Measurements from ENCODE around the gene EFCAB10.
"Not testable (repeated sequence)": the region's sequence is repeated elsewhere in the genome, so short reads cannot be mapped to it uniquely, and the experiment has no call there.

The EFCAB10 gene

DNA sequence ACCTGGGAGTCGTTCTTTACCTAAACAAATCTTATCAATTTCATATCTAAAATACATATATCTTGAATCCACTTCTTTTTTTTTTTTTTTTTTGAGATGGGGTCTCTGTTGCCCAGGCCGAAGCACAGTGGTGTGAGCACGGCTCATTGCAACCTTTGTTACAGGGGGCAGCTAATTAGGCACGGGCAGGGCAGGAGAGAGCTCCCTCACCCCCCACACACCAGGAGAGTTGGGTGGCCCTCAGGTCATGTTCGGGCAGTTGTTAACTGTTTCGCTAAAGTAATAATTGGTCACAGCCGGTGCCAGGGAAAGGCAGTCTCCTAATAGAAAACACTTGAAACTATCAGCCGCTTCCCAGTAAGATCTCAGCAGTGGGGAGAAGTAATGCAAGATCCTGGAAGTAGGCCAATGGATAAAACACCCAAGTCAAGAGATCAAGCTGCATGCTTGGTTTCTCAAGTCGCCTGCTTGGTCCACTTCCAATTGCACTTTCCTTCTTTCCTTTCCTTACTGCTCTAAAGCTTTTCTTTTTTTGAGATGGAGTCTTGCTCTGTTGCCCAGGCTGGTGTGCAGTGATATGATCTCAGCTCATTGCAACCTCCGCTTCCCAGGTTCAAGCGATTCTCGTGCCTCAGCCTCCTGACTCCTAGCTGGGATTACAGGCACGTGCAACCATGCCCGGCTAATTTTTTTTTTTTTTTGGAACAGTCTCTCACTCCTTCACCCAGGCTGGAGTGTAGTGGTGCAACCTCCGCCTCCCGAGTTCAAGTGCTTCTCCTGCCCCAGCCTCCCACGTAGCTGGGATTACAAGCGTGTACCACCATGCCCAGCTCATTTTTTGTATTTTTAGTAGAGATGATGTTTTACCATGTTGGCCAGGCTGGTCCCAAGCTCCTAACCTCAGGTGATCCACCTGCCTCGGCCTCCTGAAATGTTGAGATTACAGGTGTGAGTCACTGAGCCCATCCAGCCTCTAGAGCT lies 21.3 kb upstream of the EFCAB10 start:
- Mint-ChIP-seq H3K36me3 (ENCODE audit: low read depth) (peaks cover 4% of the 10 kb centered on the region), H3K27ac (no peak overlapping the region), H3K4me1 (peaks cover 6% of the 10 kb centered on the region), H3K27me3 (ENCODE audit: low read depth) (no peaks in the 10 kb centered on the region), H3K4me3 (no peak overlapping the region), H3K9me3 (no peaks in the 10 kb centered on the region)
- TF ChIP-seq, protein P1, sequence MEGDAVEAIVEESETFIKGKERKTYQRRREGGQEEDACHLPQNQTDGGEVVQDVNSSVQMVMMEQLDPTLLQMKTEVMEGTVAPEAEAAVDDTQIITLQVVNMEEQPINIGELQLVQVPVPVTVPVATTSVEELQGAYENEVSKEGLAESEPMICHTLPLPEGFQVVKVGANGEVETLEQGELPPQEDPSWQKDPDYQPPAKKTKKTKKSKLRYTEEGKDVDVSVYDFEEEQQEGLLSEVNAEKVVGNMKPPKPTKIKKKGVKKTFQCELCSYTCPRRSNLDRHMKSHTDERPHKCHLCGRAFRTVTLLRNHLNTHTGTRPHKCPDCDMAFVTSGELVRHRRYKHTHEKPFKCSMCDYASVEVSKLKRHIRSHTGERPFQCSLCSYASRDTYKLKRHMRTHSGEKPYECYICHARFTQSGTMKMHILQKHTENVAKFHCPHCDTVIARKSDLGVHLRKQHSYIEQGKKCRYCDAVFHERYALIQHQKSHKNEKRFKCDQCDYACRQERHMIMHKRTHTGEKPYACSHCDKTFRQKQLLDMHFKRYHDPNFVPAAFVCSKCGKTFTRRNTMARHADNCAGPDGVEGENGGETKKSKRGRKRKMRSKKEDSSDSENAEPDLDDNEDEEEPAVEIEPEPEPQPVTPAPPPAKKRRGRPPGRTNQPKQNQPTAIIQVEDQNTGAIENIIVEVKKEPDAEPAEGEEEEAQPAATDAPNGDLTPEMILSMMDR (IDR thresholded peaks at IDR 0.05; ENCODE audit: unreplicated experiment in 3 of 3): no peak

DNA sequence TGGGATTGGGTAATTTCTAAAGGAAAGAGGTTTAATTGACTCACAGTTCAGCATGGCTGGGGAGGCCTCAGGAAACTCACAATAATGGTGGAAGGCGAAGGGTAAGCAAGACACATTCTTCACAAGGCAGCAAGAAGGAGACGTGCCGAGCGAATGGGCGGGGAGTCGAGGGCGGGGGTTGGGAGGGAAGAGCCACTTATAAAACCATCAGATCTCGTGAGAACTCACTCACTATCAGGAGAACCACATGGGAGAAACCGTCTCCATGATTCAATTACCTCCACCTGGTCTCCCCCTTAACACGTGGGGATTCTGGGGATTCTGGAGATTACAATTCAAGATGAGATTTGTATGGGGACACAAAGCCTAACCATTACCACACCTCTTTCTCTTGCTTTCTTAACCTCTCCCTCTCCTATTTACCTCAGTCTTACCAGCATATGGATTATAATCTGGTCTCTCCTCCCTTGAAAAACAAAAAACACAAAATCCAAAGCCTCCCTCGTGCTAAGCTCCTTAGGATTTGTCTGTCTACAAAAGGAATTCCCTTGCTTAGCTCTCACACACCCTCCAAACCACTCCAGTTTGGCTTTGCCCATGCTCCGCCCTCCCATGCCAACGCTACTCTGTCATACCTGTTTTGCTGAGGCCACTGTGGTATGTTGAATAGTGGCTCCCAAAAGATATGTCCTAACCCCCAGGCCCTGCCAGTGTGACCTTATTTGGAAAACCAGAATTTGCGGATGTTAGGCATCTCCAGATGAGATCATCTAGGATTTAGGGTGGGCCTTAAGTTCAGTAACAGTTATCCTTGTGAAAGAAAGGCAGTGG lies 19.6 kb upstream of the EFCAB10 start:
- TF ChIP-seq, protein P1 (IDR thresholded peaks at IDR 0.05; ENCODE audit: unreplicated experiment in 3 of 3): no peak
- H3K36me3 Mint-ChIP-seq (ENCODE audit: low read depth): peaks cover 4% of the 10 kb centered on the region

DNA sequence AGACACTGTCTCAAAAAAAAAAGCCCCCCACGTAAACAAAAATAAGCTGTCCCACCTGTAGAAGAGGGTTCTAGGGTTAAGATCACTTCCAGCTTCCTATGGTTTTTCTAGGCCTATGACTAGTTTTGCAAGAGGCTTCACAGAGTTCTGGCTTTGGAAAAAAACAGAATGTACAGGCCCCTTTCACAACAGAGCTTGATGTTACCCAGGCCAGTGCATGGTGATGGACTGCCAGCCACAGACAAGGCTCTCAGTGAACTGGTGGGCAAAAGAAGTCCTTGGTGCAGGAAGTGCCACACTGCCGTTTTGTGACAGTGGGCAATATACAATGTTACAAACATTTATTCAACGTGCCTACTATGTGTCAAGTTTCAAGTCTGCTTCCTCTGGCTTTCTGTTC lies 18.3 kb upstream of the EFCAB10 start:
- TF ChIP-seq, protein P1 (IDR thresholded peaks at IDR 0.05; ENCODE audit: unreplicated experiment in 3 of 3): no peak
- peaks cover 4% of the 10 kb centered on the region for H3K36me3 Mint-ChIP-seq (ENCODE audit: low read depth)
- peaks cover 6% of the 10 kb centered on the region for H3K4me1 Mint-ChIP-seq
- no peaks in the 10 kb centered on the region for H3K27me3 Mint-ChIP-seq (ENCODE audit: low read depth)
- H3K27ac Mint-ChIP-seq: no peak overlapping the region
- no peak overlapping the region for H3K4me3 Mint-ChIP-seq
- H3K9me3 Mint-ChIP-seq: no peaks in the 10 kb centered on the region

More for the DNA sequence above, 19.6 kb upstream of the EFCAB10 start:
- no peaks in the 10 kb centered on the region for H3K27me3 Mint-ChIP-seq (ENCODE audit: low read depth)
- H3K27ac Mint-ChIP-seq: no peak overlapping the region
- peaks cover 6% of the 10 kb centered on the region for H3K4me1 Mint-ChIP-seq
- H3K4me3 Mint-ChIP-seq: no peak overlapping the region
- no peaks in the 10 kb centered on the region for H3K9me3 Mint-ChIP-seq

DNA sequence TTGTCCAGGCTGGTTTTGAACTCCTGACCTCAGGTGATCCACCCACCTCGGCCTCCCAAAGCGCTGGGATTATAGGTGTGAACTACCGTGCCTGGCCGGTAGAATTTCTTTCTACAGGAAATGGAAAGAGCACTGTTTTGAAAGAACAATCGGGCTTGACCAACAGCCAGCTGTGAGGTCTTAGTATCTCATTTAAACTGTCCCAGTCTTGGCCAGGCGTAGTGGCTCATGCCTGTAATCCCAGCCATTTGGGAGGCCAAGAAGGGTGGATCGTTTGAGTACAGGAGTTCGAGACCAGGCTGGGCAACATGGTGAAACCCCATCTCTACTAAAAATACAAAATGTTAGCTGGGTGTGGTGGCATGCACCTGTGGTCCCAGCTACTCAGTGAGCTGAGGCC lies 17.8 kb upstream of the EFCAB10 start:
- not testable (repeated sequence) for H3K36me3 Mint-ChIP-seq (ENCODE audit: low read depth); H3K9me3 Mint-ChIP-seq; H3K4me3 Mint-ChIP-seq; H3K4me1 Mint-ChIP-seq; H3K27me3 Mint-ChIP-seq (ENCODE audit: low read depth); H3K27ac Mint-ChIP-seq

DNA sequence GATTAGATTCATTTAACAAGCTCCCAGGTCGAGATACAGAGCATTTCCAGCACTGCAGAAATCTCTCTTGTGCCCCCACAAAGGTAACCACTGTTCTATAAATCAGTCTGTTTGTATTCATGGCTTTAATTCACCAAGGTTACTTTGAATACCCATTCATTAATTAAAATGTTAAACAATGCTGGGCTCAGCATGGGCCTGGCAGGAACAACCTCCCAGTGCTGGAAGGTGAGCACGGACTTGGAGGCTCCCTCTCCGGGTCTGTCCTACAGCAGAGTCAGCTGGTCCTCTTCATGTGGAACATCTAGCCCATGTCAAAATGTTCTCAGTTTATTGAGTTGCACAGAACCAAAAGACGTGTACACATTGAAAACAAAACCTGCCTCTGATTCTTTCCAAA lies 15.6 kb upstream of the EFCAB10 start:
- H3K9me3 Mint-ChIP-seq: no peaks in the 10 kb centered on the region

DNA sequence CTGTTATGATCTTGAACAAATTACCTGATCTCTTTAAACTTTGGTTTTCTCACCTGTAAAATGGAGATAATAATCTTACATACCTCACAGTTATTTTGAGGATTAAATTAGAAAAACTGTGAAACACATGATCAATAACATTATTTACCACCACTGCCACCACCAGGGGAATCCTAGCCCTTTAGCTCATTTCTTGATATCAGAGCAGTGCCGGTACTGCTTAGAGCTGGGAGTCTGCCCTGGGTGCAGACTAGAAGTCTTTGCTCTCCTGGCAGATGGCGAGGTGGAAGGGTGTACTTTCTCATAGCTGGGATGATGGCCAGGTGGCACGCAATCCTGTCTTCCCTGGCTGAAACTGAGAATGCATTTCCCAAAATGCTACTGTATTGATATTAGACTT lies 12.7 kb upstream of the EFCAB10 start:
- Mint-ChIP-seq H3K27ac (no peak overlapping the region), H3K4me3 (no peak overlapping the region), H3K4me1 (no peaks in the 10 kb centered on the region), H3K9me3 (no peaks in the 10 kb centered on the region), H3K27me3 (ENCODE audit: low read depth) (no peaks in the 10 kb centered on the region), H3K36me3 (ENCODE audit: low read depth) (no peaks in the 10 kb centered on the region)
- TF ChIP-seq, protein P1 (IDR thresholded peaks at IDR 0.05; ENCODE audit: unreplicated experiment in 3 of 3): no peak

More for the DNA sequence above, 15.6 kb upstream of the EFCAB10 start:
- no peak overlapping the region for H3K4me3 Mint-ChIP-seq
- TF ChIP-seq, protein P1 (IDR thresholded peaks at IDR 0.05; ENCODE audit: unreplicated experiment in 3 of 3): no peak
- no peaks in the 10 kb centered on the region for H3K27me3 Mint-ChIP-seq (ENCODE audit: low read depth)
- H3K36me3 Mint-ChIP-seq (ENCODE audit: low read depth): no peaks in the 10 kb centered on the region
- H3K27ac Mint-ChIP-seq: no peak overlapping the region
- no peaks in the 10 kb centered on the region for H3K4me1 Mint-ChIP-seq
